HG02763 (cell line): ENCODE data around the gene SCD5.

Source experiments
- ATAC-seq: cut with Tn5 transposase; IDR thresholded peaks from one replicate; pipeline ENCODE4 v1.9.1; 2021; ENCODE audit warnings: mild to moderate bottlenecking, moderate library complexity; ENCODE audit not compliant: unreplicated experiment

The SCD5 gene

GRCh38 chr4:82697561-82697960, 101.0 kb downstream of the SCD5 start:
- no peak for ATAC-seq

GRCh38 chr4:82696117-82696860, 102.3 kb downstream of the SCD5 start:
- ATAC-seq: no peak

DNA sequence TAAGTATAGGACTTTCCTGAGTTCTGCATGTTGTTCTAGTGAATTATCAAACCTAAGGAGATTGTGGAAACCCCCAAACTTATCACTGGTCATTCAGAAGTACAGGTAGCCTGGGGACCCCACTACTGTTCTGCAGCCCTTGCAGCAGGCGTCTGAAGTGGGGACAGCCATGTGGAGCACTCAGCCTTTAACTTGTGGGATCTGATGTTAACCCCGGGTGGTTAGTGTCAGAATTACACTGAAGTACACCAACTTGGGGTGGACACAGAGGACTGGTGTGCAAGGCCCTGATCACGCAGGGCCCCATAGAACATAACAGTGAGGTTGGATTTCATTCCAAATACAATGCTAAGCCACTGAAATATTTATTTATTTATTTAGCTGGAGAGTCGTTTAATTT, 103.7 kb downstream of the SCD5 start:
- no peak for ATAC-seq

DNA sequence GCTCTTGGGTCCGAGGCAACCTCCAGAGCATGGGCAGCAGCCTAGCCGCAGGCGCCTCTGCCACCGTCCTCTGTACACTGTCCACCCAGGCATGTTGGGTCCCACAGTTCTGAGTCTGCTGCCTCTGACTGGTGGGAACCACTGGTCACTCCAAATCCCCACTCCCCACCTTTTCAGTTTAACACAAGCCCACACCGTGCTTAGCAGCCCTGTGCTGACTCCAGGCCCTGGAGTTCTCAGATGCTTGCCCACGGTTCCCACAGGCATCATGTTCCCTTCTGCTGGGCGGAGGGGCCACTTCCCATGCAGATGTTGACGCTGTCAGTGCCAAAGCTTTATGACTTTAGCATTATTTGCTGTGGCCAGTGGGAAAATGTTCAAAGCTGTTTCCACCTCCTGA, 104.5 kb downstream of the SCD5 start:
- no peak for ATAC-seq

- ATAC-seq: no peak
These were observed 106.4 kb downstream of the SCD5 start for GRCh38 chr4:82692101-82692780.

GRCh38 chr4:82691431-82691830, 107.2 kb downstream of the SCD5 start:
- ATAC-seq: no peak

- ATAC-seq: no peak
These were observed 110.4 kb downstream of the SCD5 start for GRCh38 chr4:82688091-82688795.

- ATAC-seq: no peak
These were observed 111.1 kb downstream of the SCD5 start for GRCh38 chr4:82687531-82687930.

DNA sequence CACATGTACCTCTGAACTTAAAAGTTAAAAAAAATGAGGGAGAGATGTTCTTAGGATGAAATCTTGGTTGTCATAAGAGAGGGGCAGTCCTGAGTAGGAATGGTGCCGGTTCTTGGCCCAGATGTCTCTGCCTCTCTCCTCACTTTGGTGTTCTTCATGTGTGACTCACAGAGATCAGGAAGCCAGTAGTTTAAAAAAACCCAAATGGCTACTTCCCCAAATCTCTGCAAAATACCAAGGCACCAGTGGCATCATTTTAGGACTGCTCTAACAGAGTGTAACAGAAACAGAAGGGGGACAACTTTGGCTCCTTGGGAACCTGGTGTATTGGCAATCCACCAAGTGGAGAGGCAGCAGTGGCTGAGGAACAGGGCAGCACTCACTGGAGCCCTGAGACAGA, 116.8 kb downstream of the SCD5 start:
- ATAC-seq: no peak

- ATAC-seq: no peak
These were observed 117.8 kb downstream of the SCD5 start for GRCh38 chr4:82680834-82681233.

DNA sequence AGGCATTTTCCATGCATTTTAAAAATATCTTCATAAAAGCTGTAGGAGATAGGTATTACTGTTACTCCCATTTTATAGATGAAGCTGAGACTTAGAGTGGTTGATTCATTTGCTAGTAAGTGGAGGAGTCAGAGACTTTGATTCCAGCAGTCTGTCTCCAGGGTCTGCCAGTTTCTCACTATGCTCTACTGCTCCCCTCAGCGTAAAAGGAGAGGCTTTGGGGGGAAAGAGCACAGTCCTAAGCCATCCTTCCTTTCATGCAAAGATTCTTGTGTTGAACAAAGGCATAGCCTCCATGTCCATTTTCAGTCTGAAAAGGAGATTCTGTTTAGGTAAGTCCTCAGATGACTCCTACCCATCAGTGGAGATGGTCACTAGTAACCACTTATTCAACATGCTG, 119.1 kb downstream of the SCD5 start:
- no peak for ATAC-seq

DNA sequence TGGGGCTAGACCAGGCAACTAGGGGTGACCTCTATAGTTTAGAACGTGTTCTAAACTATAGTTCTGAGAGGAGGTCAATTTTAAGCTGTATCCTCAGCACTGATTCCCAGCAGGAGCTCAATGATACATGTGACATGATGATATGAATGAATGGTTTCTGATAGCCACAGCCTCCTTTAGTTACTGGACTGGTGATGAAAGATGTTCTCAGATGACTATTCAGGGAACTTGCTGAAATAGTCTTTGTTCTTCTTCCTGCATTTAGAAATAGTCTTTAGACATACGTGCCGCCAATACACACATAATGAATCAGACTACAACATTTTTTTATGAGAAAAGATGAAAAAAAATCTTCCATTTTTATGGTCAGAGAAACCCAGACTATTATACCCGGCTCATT, 120.5 kb downstream of the SCD5 start:
- no peak for ATAC-seq

DNA sequence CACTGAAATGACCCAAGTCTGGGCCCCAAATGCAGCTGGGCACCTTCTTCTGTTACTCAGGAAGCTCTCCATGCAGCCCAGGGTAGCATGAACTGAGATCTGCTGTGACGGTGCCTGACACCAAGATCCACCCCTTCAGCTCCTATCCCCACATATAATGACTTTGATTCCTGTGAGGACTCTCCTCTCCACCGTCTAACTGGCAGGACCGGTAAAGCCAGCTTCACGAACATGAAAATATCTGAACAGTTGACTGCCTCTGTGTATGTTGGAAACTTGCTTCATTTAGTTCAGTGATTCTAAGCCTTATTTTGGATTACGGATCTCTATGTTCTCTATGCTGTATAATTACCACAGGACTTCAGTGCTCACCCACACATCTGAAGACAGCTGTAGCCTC, 121.3 kb downstream of the SCD5 start:
- no peak for ATAC-seq

DNA sequence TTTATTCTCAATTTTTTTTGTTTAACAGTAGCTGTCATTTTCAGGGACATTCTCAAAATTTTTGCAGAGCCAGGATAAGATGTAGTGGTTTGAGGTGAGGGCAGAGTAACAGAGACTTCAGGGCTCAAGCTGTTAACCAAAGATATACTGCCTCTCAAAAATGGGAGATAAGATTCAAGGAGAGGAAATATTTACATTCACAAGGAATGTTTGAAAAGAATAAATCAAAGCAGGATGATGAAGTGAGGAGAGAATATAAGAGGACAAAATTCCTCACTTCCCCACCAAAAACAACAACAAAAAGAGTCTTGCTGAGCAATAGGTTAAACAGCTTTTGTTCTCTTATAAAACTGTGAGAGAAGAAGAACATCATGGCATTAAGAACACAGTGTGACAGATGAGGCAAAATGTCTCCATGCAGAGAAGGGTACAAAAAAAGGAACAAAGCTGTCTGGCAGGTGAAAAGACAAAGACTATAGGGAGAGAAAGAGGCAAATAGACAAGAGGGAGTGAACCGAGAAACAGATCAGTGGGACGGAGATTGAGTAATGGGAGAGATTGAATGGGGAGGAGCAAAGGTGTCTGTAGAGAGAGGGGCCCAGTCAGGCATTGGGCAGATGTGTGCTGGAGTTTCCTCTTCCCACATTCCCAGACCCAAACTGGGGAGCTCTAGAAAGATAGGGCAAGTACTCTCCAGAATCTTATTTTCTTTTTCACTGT, 130.7 kb downstream of the SCD5 start:
- ATAC-seq: no peak

- ATAC-seq: no peak
These were observed 131.5 kb downstream of the SCD5 start for GRCh38 chr4:82666970-82667665.

DNA sequence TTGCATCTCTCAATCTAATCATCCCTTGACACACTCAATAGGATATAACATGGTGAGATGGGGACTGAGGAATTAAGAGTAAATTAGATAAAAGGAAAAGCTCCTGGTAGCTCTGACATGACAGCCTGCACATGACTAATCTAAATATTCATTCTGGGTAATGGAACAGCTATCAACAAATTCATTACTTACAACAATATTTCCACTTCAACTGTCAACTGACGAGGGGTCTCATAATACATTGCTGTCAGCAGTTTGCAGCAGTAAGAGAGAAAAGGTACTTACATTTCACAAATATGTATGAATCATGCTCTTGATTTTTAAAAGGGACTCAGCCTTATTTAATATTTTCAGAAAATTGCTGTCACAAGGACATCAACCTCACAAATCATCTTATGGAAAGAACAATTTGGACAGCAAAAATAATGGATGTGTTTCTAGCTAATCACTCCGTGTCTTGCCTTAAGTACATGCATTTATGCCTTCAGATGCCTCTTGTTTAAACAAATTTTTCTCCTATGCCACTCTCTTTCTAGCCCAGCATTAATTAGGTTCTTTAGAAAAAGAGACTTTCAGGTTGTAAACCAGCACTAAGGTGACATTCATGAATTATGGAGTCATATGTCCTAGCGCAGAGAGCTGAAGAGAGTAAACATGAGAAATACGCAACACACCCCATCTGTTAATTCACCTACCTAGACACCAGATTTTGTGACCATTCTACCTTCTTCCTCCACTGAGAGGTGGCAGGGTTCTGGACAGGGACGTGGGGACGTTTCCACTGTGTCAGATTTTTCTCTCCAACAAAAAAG, 137.2 kb downstream of the SCD5 start:
- no peak for ATAC-seq

GRCh38 chr4:82652062-82652461, 146.5 kb downstream of the SCD5 start:
- ATAC-seq: no peak

DNA sequence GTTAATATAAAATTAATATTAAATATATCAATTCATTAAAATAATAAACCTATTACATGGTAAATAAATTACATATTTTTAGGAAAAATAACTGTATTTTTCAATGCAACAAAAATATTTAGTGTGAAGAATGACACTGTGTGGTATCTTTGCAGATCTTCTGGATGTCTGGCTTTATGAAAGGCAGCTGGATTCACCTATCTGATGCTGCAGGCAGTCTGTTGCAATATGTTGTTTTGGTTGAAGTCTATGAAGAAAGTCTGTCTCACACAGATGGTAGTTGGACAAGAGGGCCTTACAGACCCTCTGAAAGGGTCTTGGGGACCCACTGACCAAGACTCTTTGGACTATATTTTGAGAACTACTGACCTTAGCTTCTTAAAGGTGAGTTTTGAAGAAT, 147.7 kb downstream of the SCD5 start:
- no peak for ATAC-seq

DNA sequence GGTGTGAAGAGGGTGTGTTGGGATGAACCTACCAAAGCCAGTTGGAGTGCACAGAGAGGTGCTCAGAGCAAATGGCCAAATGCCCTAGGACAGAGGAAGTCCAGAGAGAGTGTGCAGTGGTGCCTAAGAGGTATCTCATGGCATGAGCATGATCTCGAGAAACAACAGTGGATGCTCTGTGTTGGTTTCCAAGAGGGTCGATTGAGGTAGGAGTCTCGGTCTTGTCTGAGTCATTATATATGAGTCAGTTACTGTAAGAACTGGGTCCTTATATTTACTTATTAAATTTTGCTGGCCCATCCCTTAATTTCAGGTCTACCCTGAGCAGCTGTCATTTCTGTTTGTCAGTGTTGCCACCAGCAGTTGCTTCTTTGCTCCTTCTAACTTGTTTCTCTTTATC, 150.2 kb downstream of the SCD5 start:
- no peak for ATAC-seq
